OCI-LY3 (cell line): ENCODE measurements around the gene RHOJ.

Experiments used
- H2AFZ ChIP-seq: fragments of 200-600, 300-600 bp; shearing (Covaris generic); 2 replicates; pipeline ENCODE4 v1.6.0; 2014; ENCODE audit warnings: antibody characterized with exemption, low read depth, low read length
- H3K27ac ChIP-seq: fragments of 200-600, 300-600 bp; sonication (generic); 2 replicates; pipeline ENCODE4 v1.5.1; 2014; ENCODE audit warnings: mild to moderate bottlenecking, low read length, moderate library complexity, mixed read lengths
- H3K27me3 ChIP-seq: fragments of 200-600, 300-600 bp; sonication (generic); 2 replicates; pipeline ENCODE4 v1.6.1; 2014; ENCODE audit warnings: low read depth, low read length, mixed read lengths
- H3K36me3 ChIP-seq: fragments of 200-600, 300-600 bp; sonication (generic); replicated peaks from 2 replicates; pipeline ENCODE3; 2014; ENCODE audit warnings: low read depth, low read length, mixed read lengths
- H3K4me1 ChIP-seq: fragments of 300-600, 200-600 bp; sonication (generic); 2 replicates; pipeline ENCODE4 v1.6.1; 2014; ENCODE audit warnings: low read length, mixed read lengths
- H3K4me2 ChIP-seq: fragments of 200-600, 300-600 bp; sonication (generic); 2 replicates; pipeline ENCODE4 v1.6.1; 2014; ENCODE audit warnings: low read length, mixed read lengths
- H3K4me3 ChIP-seq: fragments of 300-600, 200-600 bp; sonication (generic); 2 replicates; pipeline ENCODE4 v1.5.1; 2014; ENCODE audit warnings: antibody characterized with exemption, mild to moderate bottlenecking, low read length, moderate library complexity
- H3K79me2 ChIP-seq: fragments of 300-600, 200-600 bp; shearing (Covaris generic); 2 replicates; pipeline ENCODE4 v1.6.1; 2014; ENCODE audit warnings: mild to moderate bottlenecking, low read length, mixed read lengths
- H3K9ac ChIP-seq: fragments of 300-600, 200-600 bp; shearing (Covaris generic); 2 replicates; pipeline ENCODE4 v1.6.0; 2014; ENCODE audit warnings: mild to moderate bottlenecking, low read length, moderate library complexity
- H3K9me3 ChIP-seq: fragments of 200-600, 300-600 bp; shearing (Covaris generic); 2 replicates; pipeline ENCODE4 v1.6.1; 2014; ENCODE audit warnings: low read length, mixed read lengths; ENCODE audit not compliant: insufficient read depth
- H4K20me1 ChIP-seq: fragments of 200-600, 300-600 bp; sonication (generic); 2 replicates; pipeline ENCODE4 v1.6.1; 2016; ENCODE audit warnings: low read length, mixed read lengths; ENCODE audit not compliant: insufficient read depth
- EZH2phosphoT487 ChIP-seq: fragments of 200-600 bp; shearing (Covaris generic); IDR thresholded peaks from 2 replicates; pipeline ENCODE4 v1.6.1; 2018; ENCODE audit warnings: antibody characterized with exemption, mixed run types, low read depth
- TF ChIP-seq, protein P1 (sequence below): fragments of 200-600, 300-600 bp; sonication (generic); IDR thresholded peaks from 2 replicates; pipeline ENCODE4 v1.5.1; 2014; ENCODE audit warnings: antibody characterized with exemption, low read length, low read depth

The RHOJ gene

DNA sequence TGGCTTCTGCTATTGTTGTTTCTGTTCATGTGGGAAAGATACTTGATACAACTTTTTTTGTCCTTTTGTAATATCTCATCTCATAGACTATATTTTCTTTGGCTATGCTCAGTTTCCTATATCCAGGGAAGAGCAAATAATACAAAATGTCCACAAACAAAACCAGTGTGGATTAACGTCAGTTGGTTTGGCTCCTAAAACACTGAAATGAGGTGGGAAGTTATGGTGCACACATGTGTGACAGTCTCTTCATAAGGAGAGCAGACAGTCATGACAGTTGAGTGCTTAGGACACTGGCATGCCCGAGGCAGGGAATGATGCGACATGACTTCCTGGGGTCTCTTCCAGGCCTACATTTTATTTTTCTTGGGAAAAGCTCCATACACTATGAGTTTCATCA is 27.5 kb downstream of the RHOJ start:
- no peak overlapping the region for H2AFZ ChIP-seq
- no peaks in the 10 kb centered on the region for H3K9me3 ChIP-seq
- 0 out of 2 replicates have a peak, but pooled peaks cover 8% of the 10 kb centered on the region for H3K27me3 ChIP-seq
- no peaks in the 10 kb centered on the region for H3K4me1 ChIP-seq
- H3K27ac ChIP-seq: no peak overlapping the region
- H3K9ac ChIP-seq: no peak overlapping the region
- H4K20me1 ChIP-seq: no peaks in the 10 kb centered on the region
- no peak for TF ChIP-seq EZH2phosphoT487
- TF ChIP-seq, protein P1, sequence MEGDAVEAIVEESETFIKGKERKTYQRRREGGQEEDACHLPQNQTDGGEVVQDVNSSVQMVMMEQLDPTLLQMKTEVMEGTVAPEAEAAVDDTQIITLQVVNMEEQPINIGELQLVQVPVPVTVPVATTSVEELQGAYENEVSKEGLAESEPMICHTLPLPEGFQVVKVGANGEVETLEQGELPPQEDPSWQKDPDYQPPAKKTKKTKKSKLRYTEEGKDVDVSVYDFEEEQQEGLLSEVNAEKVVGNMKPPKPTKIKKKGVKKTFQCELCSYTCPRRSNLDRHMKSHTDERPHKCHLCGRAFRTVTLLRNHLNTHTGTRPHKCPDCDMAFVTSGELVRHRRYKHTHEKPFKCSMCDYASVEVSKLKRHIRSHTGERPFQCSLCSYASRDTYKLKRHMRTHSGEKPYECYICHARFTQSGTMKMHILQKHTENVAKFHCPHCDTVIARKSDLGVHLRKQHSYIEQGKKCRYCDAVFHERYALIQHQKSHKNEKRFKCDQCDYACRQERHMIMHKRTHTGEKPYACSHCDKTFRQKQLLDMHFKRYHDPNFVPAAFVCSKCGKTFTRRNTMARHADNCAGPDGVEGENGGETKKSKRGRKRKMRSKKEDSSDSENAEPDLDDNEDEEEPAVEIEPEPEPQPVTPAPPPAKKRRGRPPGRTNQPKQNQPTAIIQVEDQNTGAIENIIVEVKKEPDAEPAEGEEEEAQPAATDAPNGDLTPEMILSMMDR: no peak
- no peak overlapping the region for H3K4me3 ChIP-seq
- no peaks in the 10 kb centered on the region for H3K79me2 ChIP-seq
- no peak overlapping the region for H3K4me2 ChIP-seq
- no peaks in the 10 kb centered on the region for H3K36me3 ChIP-seq

DNA sequence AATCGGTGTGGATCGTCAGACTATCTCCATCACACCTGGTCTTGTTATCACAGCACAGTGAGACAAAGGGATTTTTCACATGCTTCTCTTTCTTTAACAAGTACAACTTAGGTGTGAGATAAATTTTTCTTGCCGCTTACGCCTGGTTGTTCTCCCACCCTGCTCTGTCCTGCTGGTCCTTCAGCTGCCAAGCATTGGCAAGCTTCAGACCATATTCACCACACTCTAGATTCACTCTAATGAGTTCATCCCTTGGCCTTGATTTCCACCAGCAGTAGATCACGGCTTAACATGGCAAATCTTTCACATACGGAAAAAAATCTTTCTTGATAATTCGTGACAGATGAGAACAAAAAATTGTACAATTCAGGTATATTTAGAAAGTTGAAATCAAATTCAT is 33.5 kb downstream of the RHOJ start:
- Histone ChIP-seq H3K4me2 (no peak overlapping the region), H4K20me1 (no peaks in the 10 kb centered on the region), H3K4me1 (no peaks in the 10 kb centered on the region), H3K27ac (no peak overlapping the region), H3K79me2 (no peaks in the 10 kb centered on the region), H2AFZ (no peak overlapping the region), H3K36me3 (no peaks in the 10 kb centered on the region), H3K9ac (no peak overlapping the region), H3K4me3 (no peak overlapping the region), H3K27me3 (0 out of 2 replicates have a peak, but pooled peaks cover 8% of the 10 kb centered on the region), H3K9me3 (no peaks in the 10 kb centered on the region)
- TF ChIP-seq, protein P1: no peak
- no peak for TF ChIP-seq EZH2phosphoT487

DNA sequence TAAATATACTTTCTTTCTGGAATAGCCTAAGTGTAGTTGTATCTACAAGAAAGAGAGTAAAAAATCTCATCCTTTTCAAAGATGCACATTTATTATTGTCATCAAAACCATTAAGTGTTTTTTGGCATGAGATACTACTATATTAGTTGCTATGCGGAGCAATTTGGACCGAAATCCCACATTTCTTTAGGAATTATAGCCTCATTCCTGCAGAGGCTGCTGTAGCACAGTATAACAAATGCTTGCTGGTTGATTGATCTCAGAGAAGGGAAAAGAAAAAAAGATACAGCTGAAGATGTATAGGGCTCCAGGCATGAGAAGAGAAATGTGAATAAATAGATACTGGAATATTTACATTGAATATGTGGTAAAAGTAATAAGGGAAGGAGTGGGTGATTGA is 36.0 kb downstream of the RHOJ start:
- Histone ChIP-seq H3K4me2 (no peak overlapping the region), H3K79me2 (no peaks in the 10 kb centered on the region), H3K27ac (no peak overlapping the region), H2AFZ (no peak overlapping the region), H3K9ac (no peak overlapping the region), H3K27me3 (peaks cover 4% of the 10 kb centered on the region; the same call in 1 of the 2 replicates), H3K9me3 (no peaks in the 10 kb centered on the region), H4K20me1 (no peaks in the 10 kb centered on the region), H3K4me1 (no peaks in the 10 kb centered on the region), H3K4me3 (no peak overlapping the region), H3K36me3 (no peaks in the 10 kb centered on the region)
- TF ChIP-seq, protein P1: no peak
- no peak for TF ChIP-seq EZH2phosphoT487

DNA sequence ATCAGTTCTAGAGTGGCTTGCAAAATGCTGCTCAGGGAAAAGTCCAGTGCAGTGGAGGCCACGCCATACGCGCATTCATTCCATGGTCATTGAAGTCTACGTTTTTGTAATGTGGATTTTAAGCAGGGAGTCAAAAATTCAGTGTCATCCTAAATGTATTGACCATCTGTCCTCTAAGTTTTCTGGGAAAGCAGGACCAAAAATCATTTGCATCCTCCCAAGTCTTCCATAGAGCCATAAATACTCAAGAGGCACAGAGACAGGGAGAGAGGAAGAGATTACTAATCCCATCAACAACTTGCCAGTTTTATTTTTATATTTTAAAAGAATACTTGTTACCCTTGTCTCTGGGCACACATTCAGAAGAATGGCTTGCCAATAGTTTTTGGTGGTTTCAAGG is 36.9 kb downstream of the RHOJ start:
- H3K4me1 ChIP-seq: no peaks in the 10 kb centered on the region
- H3K27me3 ChIP-seq: peaks cover 4% of the 10 kb centered on the region; the same call in 1 of the 2 replicates
- H3K9ac ChIP-seq: no peak overlapping the region
- H3K9me3 ChIP-seq: no peaks in the 10 kb centered on the region
- no peak overlapping the region for H3K4me2 ChIP-seq
- no peaks in the 10 kb centered on the region for H3K79me2 ChIP-seq
- H2AFZ ChIP-seq: no peak overlapping the region
- H3K36me3 ChIP-seq: no peaks in the 10 kb centered on the region
- H3K4me3 ChIP-seq: no peak overlapping the region
- no peak overlapping the region for H3K27ac ChIP-seq
- TF ChIP-seq, protein P1: no peak
- no peaks in the 10 kb centered on the region for H4K20me1 ChIP-seq
